Heart left ventricle (tissue), 16 donors: ENCODE data around the gene NMRK2. TPM values are rescaled to one million over a fixed set of nuclear protein-coding genes. Genes with fewer than 3 reads are reported as not detected.

ENCODE experiments used
- ATAC-seq, 4 donors: fragments of 200-7000 bp; cut with Tn5 transposase; one replicate each; pipeline ENCODE4 v1.9.1; 2020 to 2022; ENCODE audit warnings: moderate library complexity in 4 of 4, mild to moderate bottlenecking in 3 of 4, moderate number of reproducible peaks in 1 of 4
- DNase-seq, 5 donors: peaks; one replicate each; pipeline ENCODE4 v3.0.0-alpha.2; 2020
- H3K27ac ChIP-seq, 12 donors: fragments of 200-600 bp; sonication (generic) in 4 of 12; one replicate each; pipeline versions ENCODE4 v1.5.0 to v1.8.0; 2016 to 2022; ENCODE audit warnings: mild to moderate bottlenecking in 2 of 12
- H3K27me3 ChIP-seq, 9 donors: fragments of 200-600 bp; sonication (generic) in 2 of 9; one replicate each; pipeline versions ENCODE4 v1.5.1 to v1.8.0; 2016 to 2022; ENCODE audit warnings: mild to moderate bottlenecking in 3 of 9
- H3K36me3 ChIP-seq, 9 donors: fragments of 200-600 bp; sonication (generic) in 2 of 9; one replicate each; pipeline versions ENCODE4 v1.5.0 to v1.8.0; 2018 to 2022; ENCODE audit warnings: mild to moderate bottlenecking in 2 of 9
- H3K4me1 ChIP-seq, 12 donors: fragments of 200-600 bp; sonication (generic) in 4 of 12; one replicate each; pipeline versions ENCODE4 v1.5.0 to v1.8.0; 2016 to 2022; ENCODE audit warnings: mild to moderate bottlenecking in 3 of 12
- H3K4me3 ChIP-seq, 12 donors: fragments of 200-600 bp; sonication (generic) in 4 of 12; one replicate each; pipeline versions ENCODE4 v1.5.0 to v1.8.0; 2017 to 2022; ENCODE audit warnings: mild to moderate bottlenecking in 9 of 12, moderate library complexity in 4 of 12
- H3K9me3 ChIP-seq, 12 donors: fragments of 200-600 bp; sonication (generic) in 4 of 12; one replicate each; pipeline versions ENCODE4 v1.5.0 to v1.8.0; 2016 to 2022; ENCODE audit warnings: mild to moderate bottlenecking in 1 of 12
- CTCF ChIP-seq, 12 donors: fragments of 200-600 bp; sonication (generic) in 4 of 12; IDR thresholded peaks; one replicate each; pipeline versions ENCODE4 v1.5.0 to v1.8.0; 2018 to 2022; ENCODE audit warnings: antibody characterized with exemption in 12 of 12, mild to moderate bottlenecking in 5 of 12
- POLR2A ChIP-seq, 2 donors: fragments of 450-650 bp; IDR thresholded peaks; one replicate each; pipeline ENCODE4 v1.6.1; 2017; ENCODE audit warnings: antibody characterized with exemption in 2 of 2, mild to moderate bottlenecking in 2 of 2, moderate library complexity in 2 of 2
- WGBS, 4 donors: extraction: QIAGEN DNeasy Blood & Tissue Kit in 2 of 4; methylation state at CpG; one replicate each; pipeline versions ENCODE4 v1.1.5 to v1.1.7; 2013 to 2018; 5-methylcytosine and 5-hydroxymethylcytosine counted together
- intact Hi-C, 10 donors: fragments of 100-400 bp; cut with DNase I; formaldehyde crosslinking; loops; one replicate each; pipeline versions ENCODE4 v1.11.1 to v1.14.2; 2022
- polyA plus RNA-seq, 2 donors: library from polyadenylated mRNA; stranded (reverse); fragments of 200-250 nt; gene quantifications; one replicate each; pipeline ENCODE4 v1.2.3, GENCODE V29; 2013
- total RNA-seq, 9 donors: library from RNA; depleted of rRNA in 2 of 9; stranded (reverse); fragments of >200 nt in 2 of 9; fragmentation: NEBNext Ultra II Directional in 3 of 9; extraction: Animal tissue kit (Norgen Biotek cat#: 25700) in 3 of 9; gene quantifications; one replicate each; pipeline versions ENCODE4 v1.1.0 to v1.2.4, GENCODE V29; 2016 to 2023
- donor health status: ischemic (EF 13 %, LVEDD 7.1; RV severe dilation, severe dysfunction).
- donor health status: healthy with polysubstance abuse.
- donor health status: DM: no; HTN: yes; CAD: no.
- donor health status: DM: no; HTN: no; CAD: no.
- donor health status: ischemic (EF 25% LVEDD 6.9; RV normal size, moderate dysfunction).
- donor health status: ischemic (EF 25% LVEDD 5.7; RV mildly dilated, moderate dysfunction).
- donor health status: healthy.
- donor health status: DM: yes; HTN: yes; CAD: no.
- donor health status: ischemic (EF 35%, LVEDD 5.7; RV mildly dilated, moderate dysfunction).
- donor health status: nonischemic (EF 11% LVEDD 7.7; RV severe dilation, severe dysfunction).
- donor health status: DM: yes; HTN: yes; CAD: no.
- donor health status: PGD.
- donor health status: ischemic (EF 29% LVEDD 5.4; RV normal size, mild dysfunction).
- donor health status: nonischemic (EF 23%, LVEDD 6.1; RV moderate dilation, normal function).

Gene NMRK2
- total and polyA plus RNA-seq, 11 donors: 347 to 2,001 (median 612) TPM

- DNase-seq: peak in 3 of 5 donors; percentile 8 to 91 (median 23)
- TF ChIP-seq CTCF (IDR thresholded peaks at IDR 0.05) (no peak), POLR2A (IDR thresholded peaks at IDR 0.05) (no peak)
- peak overlapping the region in 1 of 12 donors; percentile 38 for H3K27ac ChIP-seq
- H3K4me3 ChIP-seq: no peak overlapping the region
- peaks cover 16 to 74% (median 67%) of the 10 kb centered on the region in 9 donors for H3K36me3 ChIP-seq
- H3K4me1 ChIP-seq: peaks cover 0 to 14% (median under 1%) of the 10 kb centered on the region in 12 donors
- ATAC-seq: peak in 2 of 4 donors; percentile 10 to 71
- no peaks in the 10 kb centered on the region for H3K9me3 ChIP-seq
- 84 to 90% (median 87%) methylated on average over 16 to 29 of the region's 29 CpGs for WGBS, 4 donors
- intact Hi-C loops: no loop called here
- H3K27me3 ChIP-seq: no peaks in the 10 kb centered on the region
Measured at GRCh38 chr19:3976495-3977241, 43.8 kb downstream of the NMRK2 start.

- ATAC-seq (peak; percentile 1 to 16 (median 6)), DNase-seq (peak in 2 of 5 donors; percentile 14 to 22)
- TF ChIP-seq POLR2A (IDR thresholded peaks at IDR 0.05) (no peak), CTCF (IDR thresholded peaks at IDR 0.05) (peak in 1 of 12 donors; percentile 2)
- WGBS, 4 donors: 90 to 94% (median 91%) methylated on average over 48 to 59 of the region's 59 CpGs
- H3K27me3 ChIP-seq: no peaks in the 10 kb centered on the region
- peak overlapping the region in 1 of 12 donors; percentile 38 for H3K27ac ChIP-seq
- peaks cover 16 to 81% (median 76%) of the 10 kb centered on the region in 9 donors for H3K36me3 ChIP-seq
- intact Hi-C loops: no loop called here
- H3K4me1 ChIP-seq: peaks cover 0 to 22% (median 2%) of the 10 kb centered on the region in 12 donors
- no peak overlapping the region for H3K4me3 ChIP-seq
- H3K9me3 ChIP-seq: no peaks in the 10 kb centered on the region
Measured at GRCh38 chr19:3977242-3978143, 44.6 kb downstream of the NMRK2 start.

- Histone ChIP-seq H3K4me1 (peaks cover 0 to 28% (median 8%) of the 10 kb centered on the region in 12 donors), H3K9me3 (no peaks in the 10 kb centered on the region), H3K27ac (no peak overlapping the region), H3K4me3 (no peak overlapping the region), H3K36me3 (peaks cover 16 to 83% (median 82%) of the 10 kb centered on the region in 9 donors), H3K27me3 (no peaks in the 10 kb centered on the region)
- 93 to 95% (median 94%) methylated on average over 19 of the region's 19 CpGs for WGBS, 4 donors
- TF ChIP-seq POLR2A (IDR thresholded peaks at IDR 0.05): no peak
- no peak for TF ChIP-seq CTCF (IDR thresholded peaks at IDR 0.05)
- DNase-seq: no peak
- intact Hi-C loops: no loop called here
- no peak for ATAC-seq
Measured at GRCh38 chr19:3978145-3978544, 45.3 kb downstream of the NMRK2 start.

GRCh38 chr19:3979289-3979673 is 46.4 kb downstream of the NMRK2 start:
- DNase-seq: peak in 2 of 5 donors; percentile 11 to 18
- ATAC-seq: no peak
- Histone ChIP-seq H3K36me3 (peaks cover 16 to 94% (median 93%) of the 10 kb centered on the region in 9 donors), H3K27ac (no peak overlapping the region), H3K27me3 (no peaks in the 10 kb centered on the region), H3K9me3 (no peaks in the 10 kb centered on the region), H3K4me3 (no peak overlapping the region), H3K4me1 (peaks cover 0 to 40% (median 20%) of the 10 kb centered on the region in 12 donors)
- intact Hi-C loops: no loop called here
- WGBS, 4 donors: 94 to 96% (median 95%) methylated on average over 17 to 18 of the region's 18 CpGs
- TF ChIP-seq CTCF (IDR thresholded peaks at IDR 0.05) (no peak), POLR2A (IDR thresholded peaks at IDR 0.05) (no peak)
